Measurements from ENCODE around the gene SMARCC2.

SMARCC2 gene

GRCh38 chr12:56172839-56173238, 16.4 kb downstream of the SMARCC2 start:
- in situ Hi-C loops (cut with HindIII; ENCODE audit: low sequenced_read_pairs): loop anchor here (10.0 kb wide), 1 partner anchor 48 kb away; the partner anchor contains the start of gene ESYT1
- H3K4me3 ChIP-seq (ENCODE audit: low read depth, low read length): no peak overlapping the region
- no peak for TF ChIP-seq CTCF (IDR thresholded peaks at IDR 0.05; ENCODE audit: low read depth, low read length, missing control alignments)
- no peak for DNase-seq (ENCODE audit: low read depth)

GRCh38 chr12:56169229-56169759, 20.0 kb downstream of the SMARCC2 start:
- in situ Hi-C loops (cut with HindIII; ENCODE audit: low sequenced_read_pairs): no loop called here
- no peak overlapping the region for H3K4me3 ChIP-seq (ENCODE audit: low read depth, low read length)
- TF ChIP-seq CTCF (IDR thresholded peaks at IDR 0.05; ENCODE audit: low read depth, low read length, missing control alignments): no peak
- no peak for DNase-seq (ENCODE audit: low read depth)

- in situ Hi-C loops (cut with HindIII; ENCODE audit: low sequenced_read_pairs): no loop called here
- no peak for TF ChIP-seq CTCF (IDR thresholded peaks at IDR 0.05; ENCODE audit: low read depth, low read length, missing control alignments)
- H3K4me3 ChIP-seq (ENCODE audit: low read depth, low read length): no peak overlapping the region
- no peak for DNase-seq (ENCODE audit: low read depth)
Observed at GRCh38 chr12:56165369-56165768, 23.9 kb downstream of the SMARCC2 start.

GRCh38 chr12:56164345-56164729, 24.9 kb downstream of the SMARCC2 start:
- no peak overlapping the region for H3K4me3 ChIP-seq (ENCODE audit: low read depth, low read length)
- TF ChIP-seq CTCF (IDR thresholded peaks at IDR 0.05; ENCODE audit: low read depth, low read length, missing control alignments): no peak
- no peak for DNase-seq (ENCODE audit: low read depth)
- in situ Hi-C loops (cut with HindIII; ENCODE audit: low sequenced_read_pairs): no loop called here

- no peak overlapping the region for H3K4me3 ChIP-seq (ENCODE audit: low read depth, low read length)
- no peak for TF ChIP-seq CTCF (IDR thresholded peaks at IDR 0.05; ENCODE audit: low read depth, low read length, missing control alignments)
- in situ Hi-C loops (cut with HindIII; ENCODE audit: low sequenced_read_pairs): no loop called here
- DNase-seq (ENCODE audit: low read depth): no peak
Observed at GRCh38 chr12:56163533-56164344, 25.5 kb downstream of the SMARCC2 start.

- DNase-seq (ENCODE audit: low read depth): no peak
- TF ChIP-seq CTCF (IDR thresholded peaks at IDR 0.05; ENCODE audit: low read depth, low read length, missing control alignments): no peak
- in situ Hi-C loops (cut with HindIII; ENCODE audit: low sequenced_read_pairs): no loop called here
- no peak overlapping the region for H3K4me3 ChIP-seq (ENCODE audit: low read depth, low read length)
Observed at GRCh38 chr12:56162468-56163290, 26.6 kb downstream of the SMARCC2 start.
